K562 (cell line): ENCODE measurements around the gene CDC5L. TPM values are rescaled to one million over a fixed set of nuclear protein-coding genes. Genes with fewer than 3 reads are reported as not detected.

ENCODE experiments used
- CTBP1 ChIP-seq: fragments of 450-650 bp; IDR thresholded peaks from 2 replicates; pipeline ENCODE4 v1.6.1; 2016; ENCODE audit warnings: borderline replicate concordance
- HCFC1 ChIP-seq: IDR thresholded peaks from 2 replicates; pipeline ENCODE4 v1.6.1; 2012; ENCODE audit warnings: low read depth, low read length, improper control_type of control experiment
- LCOR ChIP-seq: sonication (generic); formaldehyde crosslinking; IDR thresholded peaks from 2 replicates; pipeline ENCODE4 v1.8.0; 2022; ENCODE audit warnings: mild to moderate bottlenecking, missing genetic modification reagents
- NFE2 ChIP-seq: IDR thresholded peaks from 2 replicates; pipeline ENCODE4 v1.6.1; 2014; ENCODE audit warnings: antibody characterized with exemption, low read depth
- OTX1 ChIP-seq: fragments of 450-650 bp; formaldehyde crosslinking; IDR thresholded peaks from 2 replicates; pipeline ENCODE4 v1.4.0; 2022; ENCODE audit warnings: mild to moderate bottlenecking
- PCBP1 ChIP-seq: fragments of 200-400 bp; formaldehyde crosslinking; IDR thresholded peaks from 2 replicates; pipeline ENCODE4 v1.6.1; 2018; ENCODE audit warnings: mild to moderate bottlenecking, low read depth, low read length; ENCODE audit not compliant: poor library complexity, severe bottlenecking
- PCBP2 ChIP-seq: fragments of 200-400 bp; formaldehyde crosslinking; IDR thresholded peaks from 2 replicates; pipeline ENCODE4 v1.6.1; 2018; ENCODE audit warnings: low read length, low read depth, mild to moderate bottlenecking, moderate library complexity; ENCODE audit not compliant: poor library complexity, severe bottlenecking
- PHF8 ChIP-seq: fragments of 200-600 bp; sonication (generic); IDR thresholded peaks from 2 replicates; pipeline ENCODE4 v1.6.1; 2012; ENCODE audit warnings: mixed run types, mild to moderate bottlenecking, inconsistent platforms, low read length, moderate library complexity, borderline replicate concordance
- SREBF2 ChIP-seq: sonication (generic); formaldehyde crosslinking; IDR thresholded peaks from 2 replicates; pipeline ENCODE4 v1.4.0; 2020; ENCODE audit warnings: mild to moderate bottlenecking, missing genetic modification reagents
- ZBTB17 ChIP-seq: fragments of 450-650 bp; formaldehyde crosslinking; IDR thresholded peaks from 2 replicates; pipeline ENCODE4 v1.4.0; 2020; ENCODE audit warnings: mild to moderate bottlenecking
- ZC3H4 ChIP-seq: sonication (generic); formaldehyde crosslinking; IDR thresholded peaks from 2 replicates; pipeline ENCODE4 v1.9.0; 2021; ENCODE audit warnings: missing genetic modification reagents, borderline replicate concordance
- ZNF324 ChIP-seq: fragments of 250-450 bp; sonication (Bioruptor Pico); IDR thresholded peaks from 2 replicates; pipeline ENCODE4 v1.4.0; 2020; ENCODE audit warnings: mild to moderate bottlenecking
- ZNF445 ChIP-seq: fragments of 250-450 bp; sonication (Bioruptor Pico); IDR thresholded peaks from 2 replicates; pipeline ENCODE4 v1.4.0; 2020; ENCODE audit warnings: low read depth, mild to moderate bottlenecking, moderate library complexity
- polyA plus RNA-seq, 8 experiments: library from polyadenylated mRNA; depleted of rRNA in 4 of 8; stranded (reverse) in 5 of 8; unstranded in 3 of 8; fragments of >200 nt; fragmentation: Nextera tagmentation in 2 of 8; fragmentation: Illumina TruSeq in 1 of 8; extraction: Ambion mirVana in 2 of 8; extraction: Trizol in 1 of 8; gene quantifications; 2 replicates each; pipeline versions ENCODE4 v1.2.1 to v1.2.3, GENCODE V29; 2011 to 2014; ENCODE audit warnings: inconsistent platforms in 1 of 8, missing spikeins in 1 of 8
- total RNA-seq, 7 experiments: library from RNA; depleted of rRNA in 6 of 7; stranded (reverse); fragments of >200 nt in 6 of 7; fragmentation: Illumina TruSeq in 2 of 7; extraction: Trizol in 2 of 7; gene quantifications; 2 replicates each; pipeline versions ENCODE4 v1.2.1 to v1.2.3, GENCODE V29; 2011 to 2021; ENCODE audit warnings: low replicate concordance in 1 of 7
- TF ChIP-seq, protein P1 (sequence below): fragments of 450-650 bp; formaldehyde crosslinking; conservative IDR thresholded peaks from 2 replicates; pipeline ENCODE4 v1.4.0; 2022; ENCODE audit warnings: mild to moderate bottlenecking, missing genetic modification characterization

Gene CDC5L
- total and polyA plus RNA-seq, 9 of the 15 experiments (the other 6 are each of a cell fraction or from before 2014, with no cell fraction given): 22.3 to 44.2 (median 30.8) TPM

DNA sequence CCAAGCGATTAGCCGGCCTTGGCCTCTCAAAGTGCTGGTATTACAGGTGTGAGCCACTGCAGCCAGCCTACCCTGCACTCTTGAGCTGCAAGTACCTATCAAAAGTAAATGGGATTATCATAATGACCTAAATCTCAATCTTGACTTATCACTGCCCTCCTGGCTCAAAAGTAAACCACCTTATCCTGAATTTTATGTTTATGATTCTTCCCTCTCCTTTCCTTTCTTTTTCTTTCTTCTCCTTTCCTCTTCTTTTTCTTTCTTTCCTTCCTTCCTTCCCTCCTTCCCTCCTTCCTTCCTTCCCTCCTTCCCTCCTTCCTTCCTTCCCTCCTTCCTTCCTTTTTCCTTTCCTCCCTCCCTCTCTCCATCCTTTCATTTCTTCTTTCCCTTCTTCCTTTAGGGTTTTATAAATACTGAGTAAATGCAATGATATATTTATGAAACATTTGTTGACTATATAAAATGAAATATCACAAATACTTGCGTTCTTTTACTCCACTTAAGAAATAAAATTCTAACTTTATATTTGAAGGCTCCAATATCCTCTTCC lies 24.1 kb upstream of the CDC5L start (continued):
- TF ChIP-seq, protein P1, sequence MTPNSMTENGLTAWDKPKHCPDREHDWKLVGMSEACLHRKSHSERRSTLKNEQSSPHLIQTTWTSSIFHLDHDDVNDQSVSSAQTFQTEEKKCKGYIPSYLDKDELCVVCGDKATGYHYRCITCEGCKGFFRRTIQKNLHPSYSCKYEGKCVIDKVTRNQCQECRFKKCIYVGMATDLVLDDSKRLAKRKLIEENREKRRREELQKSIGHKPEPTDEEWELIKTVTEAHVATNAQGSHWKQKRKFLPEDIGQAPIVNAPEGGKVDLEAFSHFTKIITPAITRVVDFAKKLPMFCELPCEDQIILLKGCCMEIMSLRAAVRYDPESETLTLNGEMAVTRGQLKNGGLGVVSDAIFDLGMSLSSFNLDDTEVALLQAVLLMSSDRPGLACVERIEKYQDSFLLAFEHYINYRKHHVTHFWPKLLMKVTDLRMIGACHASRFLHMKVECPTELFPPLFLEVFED: no peak
- TF ChIP-seq LCOR: no peak
- TF ChIP-seq HCFC1: no peak
- peak; percentile 36 for TF ChIP-seq PCBP1
- TF ChIP-seq ZC3H4 (CRISPR knock-in tag): no peak
- TF ChIP-seq NFE2: no peak
- peak; percentile 74 for TF ChIP-seq PCBP2
- no peak for TF ChIP-seq PHF8
- TF ChIP-seq ZBTB17 (CRISPR knock-in tag): no peak
- no peak for TF ChIP-seq SREBF2
- no peak for TF ChIP-seq CTBP1
- no peak for TF ChIP-seq ZNF324 (CRISPR knock-in tag)
- no peak for TF ChIP-seq OTX1 (CRISPR knock-in tag)
- no peak for TF ChIP-seq ZNF445 (CRISPR knock-in tag)
